AG04450 (cell line): ENCODE data around the gene KRT85. TPM values are rescaled to one million over a fixed set of nuclear protein-coding genes. Genes with fewer than 3 reads are reported as not detected.
A peak's percentile ranks its signal among the peaks of the same experiment; 100 is the strongest.

Experiments
- CTCF ChIA-PET: fragments of 300-600, 350-600 bp; formaldehyde crosslinking; extraction: SDS; loops from one replicate; lab custom pipeline; 2022; ENCODE audit warnings: antibody characterized with exemption, inconsistent platforms; lab: Charles Lee
- POLR2A ChIA-PET: fragments of 350-600 bp; formaldehyde crosslinking; extraction: SDS; loops from one replicate; lab custom pipeline; 2021; ENCODE audit warnings: antibody characterized with exemption, inconsistent platforms; lab: Yijun Ruan, JAX
- DNase-seq: peaks from one replicate; pipeline ENCODE4 v3.0.0-alpha.2; 2011; ENCODE audit warnings: low read depth, low spot score
- H3K27ac ChIP-seq: one replicate; pipeline ENCODE4 v1.5.1; 2012; ENCODE audit warnings: low read depth, low read length, control low read depth
- H3K27me3 ChIP-seq: one replicate; pipeline ENCODE4 v1.6.0; 2012; ENCODE audit warnings: low read length; ENCODE audit not compliant: control insufficient read depth, insufficient read depth
- H3K4me3 ChIP-seq: 2 replicates; pipeline ENCODE4 v1.5.1; 2011; ENCODE audit warnings: mild to moderate bottlenecking, low read depth, low read length, control low read depth
- H3K9me3 ChIP-seq: 2 replicates; pipeline ENCODE4 v1.5.1; 2012; ENCODE audit warnings: low read length; ENCODE audit not compliant: control insufficient read depth, insufficient read depth
- CTCF ChIP-seq: IDR thresholded peaks from 2 replicates; pipeline ENCODE4 v1.5.1; 2011; ENCODE audit warnings: low read depth, low read length, control low read depth, inconsistent platforms
- polyA plus RNA-seq: library from polyadenylated mRNA; depleted of rRNA; stranded (reverse); fragments of >200 nt; gene quantifications from 2 replicates; pipeline ENCODE4 v1.2.3, GENCODE V29; 2011

The KRT85 gene
- polyA plus RNA-seq, 1 experiment = not detected

DNA sequence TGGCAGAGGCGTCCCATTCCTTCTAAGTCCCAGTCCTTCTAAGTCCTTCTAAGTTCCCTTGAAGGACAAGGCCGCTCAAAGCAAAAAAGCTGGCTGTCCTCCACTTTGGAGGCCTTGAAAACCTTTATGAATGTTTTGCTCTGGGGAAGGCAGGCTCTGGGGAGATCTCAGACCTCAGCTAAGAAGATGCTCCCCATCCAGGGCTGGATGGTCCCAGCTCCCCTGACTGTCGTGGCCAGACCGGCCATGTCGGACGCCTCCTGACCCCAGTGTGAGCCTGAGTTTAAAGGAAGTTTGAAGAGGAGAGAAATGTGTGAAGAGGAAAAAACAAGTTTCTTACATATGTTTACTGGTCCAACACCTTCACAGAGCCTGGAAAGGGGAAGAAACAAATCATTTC, 12.3 kb upstream of the KRT85 start:
- no peak for DNase-seq
- POLR2A ChIA-PET = no interaction called here
- Histone ChIP-seq H3K4me3 (no peak overlapping the region), H3K27ac (no peak overlapping the region), H3K27me3 (peaks cover 35% of the 10 kb centered on the region), H3K9me3 (no peaks in the 10 kb centered on the region)
- CTCF ChIA-PET = interaction anchor here (0.9 to 5.5 kb wide), 4 partner anchors 8 to 501 kb away, joined by 3 to 29 read pairs (median 10); no protein-coding TSS in a partner anchor
- TF ChIP-seq CTCF = no peak

DNA sequence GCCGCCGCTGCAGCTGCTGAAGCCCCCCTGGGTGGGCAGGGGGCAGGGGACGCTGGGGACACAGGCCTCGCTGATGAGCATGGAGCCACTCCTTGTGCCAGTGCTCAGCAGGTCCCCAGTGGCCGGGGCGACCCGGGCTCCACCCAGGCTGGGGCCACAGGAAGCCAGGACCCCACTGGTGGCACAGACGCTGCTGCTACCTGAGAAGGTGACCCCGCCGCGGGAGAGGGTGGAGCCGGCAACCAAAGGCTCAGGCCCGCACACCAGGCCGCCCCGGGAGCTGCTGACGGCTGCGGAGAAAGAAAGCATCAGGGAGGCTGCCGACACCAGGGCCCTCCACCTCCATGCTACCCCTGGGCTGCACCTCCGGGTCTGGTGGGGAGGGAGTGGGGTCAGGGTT, 10.8 kb upstream of the KRT85 start:
- ChIA-PET CTCF (interaction anchor here (3.5 kb wide), 1 partner anchor 502 kb away, joined by 15 read pairs; no protein-coding TSS in a partner anchor), POLR2A (no interaction called here)
- Histone ChIP-seq H3K4me3 (no peak overlapping the region), H3K27me3 (peaks cover 29% of the 10 kb centered on the region), H3K27ac (no peak overlapping the region), H3K9me3 (no peaks in the 10 kb centered on the region)
- TF ChIP-seq CTCF = no peak
- no peak for DNase-seq

DNA sequence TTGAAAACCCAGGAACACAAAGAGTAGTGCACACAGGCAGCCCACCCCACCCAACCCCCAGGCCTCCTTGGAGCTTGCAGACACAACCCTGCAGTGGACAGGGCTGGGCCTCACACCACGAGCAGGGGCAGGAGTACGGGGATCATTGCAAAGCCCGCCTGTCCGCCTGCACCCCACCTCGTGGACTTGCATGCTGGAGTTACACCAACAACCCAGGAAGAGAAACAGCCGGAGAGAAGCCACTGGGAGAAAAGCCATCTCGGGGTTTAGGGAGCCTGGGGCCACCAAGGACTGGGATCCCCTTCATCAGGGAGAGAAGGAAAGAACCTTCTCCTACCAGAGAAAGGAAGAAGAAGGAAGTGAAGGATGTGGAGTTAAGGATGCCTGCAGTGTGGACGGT, 10.0 kb upstream of the KRT85 start:
- H3K27me3 ChIP-seq = peaks cover 27% of the 10 kb centered on the region
- CTCF ChIA-PET = interaction anchor here (2.6 kb wide), 1 partner anchor 502 kb away, joined by 15 read pairs; no protein-coding TSS in a partner anchor

GRCh38 chr12:52372216-52373154, 5.2 kb upstream of the KRT85 start:
- Histone ChIP-seq H3K27me3 (peaks cover 35% of the 10 kb centered on the region), H3K9me3 (no peaks in the 10 kb centered on the region), H3K4me3 (no peak overlapping the region), H3K27ac (no peak overlapping the region)
- DNase-seq = peak; percentile 72
- peak; percentile 89 for TF ChIP-seq CTCF
- ChIA-PET CTCF (interaction anchor here (0.5 to 6.6 kb wide), 64 partner anchors 9 to 608 kb away, joined by 3 to 134 read pairs (median 5); partner anchors contain the start of genes KRT4 and KRT84), POLR2A (no interaction called here)

More for the DNA sequence above, 10.0 kb upstream of the KRT85 start:
- TF ChIP-seq CTCF = no peak
- Histone ChIP-seq H3K4me3 (no peak overlapping the region), H3K9me3 (no peaks in the 10 kb centered on the region), H3K27ac (no peak overlapping the region)
- POLR2A ChIA-PET = no interaction called here
- no peak for DNase-seq

- Histone ChIP-seq H3K9me3 (no peaks in the 10 kb centered on the region), H3K27me3 (peaks cover 33% of the 10 kb centered on the region), H3K4me3 (no peak overlapping the region), H3K27ac (no peak overlapping the region)
- POLR2A ChIA-PET = interaction anchor here (0.6 kb wide), 1 partner anchor 429 kb away, joined by 3 read pairs; no protein-coding TSS in a partner anchor
- no peak for DNase-seq
- CTCF ChIA-PET = interaction anchor here (0.6 to 6.6 kb wide), 46 partner anchors 8 to 608 kb away, joined by 3 to 134 read pairs (median 6); partner anchors contain the start of gene KRT4
- no peak for TF ChIP-seq CTCF
Measured at GRCh38 chr12:52371716-52372115, 4.4 kb upstream of the KRT85 start.
